Gastrocnemius medialis (tissue), 4 donors: ENCODE measurements around the gene LIFR. TPM values are rescaled to one million over a fixed set of nuclear protein-coding genes. Genes with fewer than 3 reads are reported as not detected.

Source experiments
- ATAC-seq, 2 donors: fragments of 150-250 bp; one replicate each; pipeline ENCODE4 v1.9.1; 2016
- DNase-seq, 2 donors: peaks; one replicate each; pipeline ENCODE4 v3.0.0-alpha.2; 2019
- H3K27ac ChIP-seq, 4 donors: fragments of 200-600 bp; sonication (generic); 1 replicate in 1 of 4; 2 replicates in 3 of 4; pipeline ENCODE4 v1.5.1; 2016 to 2018; ENCODE audit warnings: mild to moderate bottlenecking in 2 of 4, moderate library complexity in 1 of 4
- H3K27me3 ChIP-seq, 3 donors: fragments of 200-600 bp; sonication (generic) in 2 of 3; 1 replicate in 1 of 3; 2 replicates in 2 of 3; pipeline versions ENCODE4 v1.5.1 to v1.6.0; 2016 to 2019; ENCODE audit warnings: mild to moderate bottlenecking in 1 of 3, moderate library complexity in 1 of 3
- H3K36me3 ChIP-seq, 2 donors: fragments of 200-600 bp; sonication (generic) in 1 of 2; one replicate each; pipeline ENCODE4 v1.5.1; 2017 to 2018
- H3K4me1 ChIP-seq, 2 donors: fragments of 200-600 bp; sonication (generic) in 1 of 2; one replicate each; pipeline ENCODE4 v1.5.1; 2016 to 2017; ENCODE audit warnings: mild to moderate bottlenecking in 2 of 2
- H3K4me3 ChIP-seq, 4 donors: fragments of 200-600 bp; sonication (generic) in 3 of 4; 1 replicate in 1 of 4; 2 replicates in 3 of 4; pipeline ENCODE4 v1.5.1; 2016 to 2019; ENCODE audit warnings: mild to moderate bottlenecking in 2 of 4
- H3K9me3 ChIP-seq, 3 donors: fragments of 200-600 bp; sonication (generic) in 2 of 3; 1 replicate in 1 of 3; 2 replicates in 2 of 3; pipeline ENCODE4 v1.5.1; 2016 to 2019
- CTCF ChIP-seq, 5 experiments: fragments of 450-650 bp in 3 of 5; fragments of 200-600 bp in 2 of 5; sonication (generic) in 2 of 5; IDR thresholded peaks in 4 of 5; conservative IDR thresholded peaks in 1 of 5; 1 replicate in 4 of 5; 2 replicates in 1 of 5; pipeline ENCODE4 v1.5.1; 2016 to 2019; ENCODE audit warnings: antibody characterized with exemption in 5 of 5, mild to moderate bottlenecking in 3 of 5, moderate library complexity in 3 of 5
- POLR2A ChIP-seq, 2 donors: fragments of 450-650 bp; IDR thresholded peaks; one replicate each; pipeline ENCODE4 v1.6.1; 2017; ENCODE audit warnings: antibody characterized with exemption in 2 of 2, mild to moderate bottlenecking in 2 of 2, moderate library complexity in 2 of 2
- in situ Hi-C, 4 donors: fragments of 200-750 bp; cut with MboI; loops; one replicate each; pipeline versions ENCODE4 v1.15.0 to v1.8.0; 2017; ENCODE audit warnings: low sequenced_read_pairs in 4 of 4
- intact Hi-C: fragments of 100-400 bp; cut with DNase I; formaldehyde crosslinking; loops from one replicate; pipeline ENCODE4 v1.15.1; 2023; ENCODE audit warnings: low total_unique reads
- microRNA-seq, 2 donors: library from miRNA; unstranded; fragments of <30 nt; microRNA quantifications; one replicate each; pipeline ENCODE4, GENCODE V29; 2016; ENCODE audit warnings: borderline replicate concordance in 2 of 2
- total RNA-seq, 4 donors: library from RNA; depleted of rRNA; stranded (reverse); fragments of >200 nt; gene quantifications; one replicate each; pipeline versions ENCODE4 v1.1.0 to v1.2.3, GENCODE V29; 2016

LIFR gene
- total RNA-seq, 4 donors from 2014 or later: 80.0 to 233 (median 89.5) TPM

- in situ Hi-C loops (no loop called here), intact Hi-C loops (loop anchor here (10.0 kb wide), 1 partner anchor 498 kb away; no protein-coding TSS in a partner anchor)
- DNase-seq (no peak), ATAC-seq (peak; percentile 66 to 91)
- H3K4me3 ChIP-seq: no peak overlapping the region
- no peaks in the 10 kb centered on the region for H3K36me3 ChIP-seq
- TF ChIP-seq CTCF (IDR thresholded peaks at IDR 0.05 in 4 of 5, conservative IDR thresholded peaks at IDR 0.05 in 1 of 5) (no peak), POLR2A (IDR thresholded peaks at IDR 0.05) (no peak)
- no peak overlapping the region for H3K27ac ChIP-seq
- H3K27me3 ChIP-seq: no peaks in the 10 kb centered on the region
- H3K4me1 ChIP-seq: no peaks in the 10 kb centered on the region
- H3K9me3 ChIP-seq: no peaks in the 10 kb centered on the region
Measured at GRCh38 chr5:38426490-38426889, 130.0 kb downstream of the LIFR start.

Small RNA genes within 50 kb of the gene (microRNA-seq; reads per million reads assigned to microRNA genes)
- 0 reads per million in 2 donors for gene MIR3650
